ENCODE results near the gene IFNA7.
"Not testable (repeated sequence)": the region's sequence is repeated elsewhere in the genome, so short reads cannot be mapped to it uniquely, and the experiment has no call there.

The IFNA7 gene

DNA sequence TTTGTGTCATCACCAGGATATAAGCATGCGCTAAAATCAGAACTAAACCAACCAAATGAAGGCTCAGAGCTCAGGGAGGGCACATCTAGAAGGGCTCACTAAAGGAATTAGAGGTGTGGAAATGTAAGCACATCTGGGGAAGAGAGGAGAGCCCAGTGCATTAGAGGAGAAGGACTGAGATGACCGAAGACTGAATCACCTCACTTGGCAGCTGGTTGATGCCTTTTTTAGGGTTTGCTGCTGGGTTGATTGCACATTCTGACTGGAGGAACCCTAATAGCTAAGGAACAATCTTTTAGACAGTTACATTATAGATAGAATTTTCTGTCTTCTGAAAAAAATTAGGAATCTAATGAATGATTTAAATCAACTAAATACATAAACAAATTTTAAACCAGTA is 27.3 kb downstream of the IFNA7 start:
- DNase-seq = no peak

DNA sequence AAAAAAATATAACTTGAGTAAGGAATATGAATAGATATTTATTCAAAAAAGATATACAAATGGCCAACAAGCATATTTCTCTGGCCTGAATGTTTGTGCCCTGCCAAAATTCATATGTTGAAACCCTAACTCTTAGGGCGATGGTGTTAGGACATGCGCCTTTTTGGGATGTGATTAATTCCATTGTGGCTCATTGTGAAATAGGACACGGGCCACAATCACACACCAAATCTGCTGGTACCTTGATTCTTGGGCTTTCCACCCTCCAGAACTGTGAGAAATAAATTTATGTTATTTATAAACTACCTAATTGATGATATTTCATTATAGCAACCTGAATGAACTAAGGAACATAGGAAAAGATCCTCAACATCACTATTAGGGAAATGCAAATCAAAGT is 29.8 kb downstream of the IFNA7 start:
- DNase-seq = no peak

DNA sequence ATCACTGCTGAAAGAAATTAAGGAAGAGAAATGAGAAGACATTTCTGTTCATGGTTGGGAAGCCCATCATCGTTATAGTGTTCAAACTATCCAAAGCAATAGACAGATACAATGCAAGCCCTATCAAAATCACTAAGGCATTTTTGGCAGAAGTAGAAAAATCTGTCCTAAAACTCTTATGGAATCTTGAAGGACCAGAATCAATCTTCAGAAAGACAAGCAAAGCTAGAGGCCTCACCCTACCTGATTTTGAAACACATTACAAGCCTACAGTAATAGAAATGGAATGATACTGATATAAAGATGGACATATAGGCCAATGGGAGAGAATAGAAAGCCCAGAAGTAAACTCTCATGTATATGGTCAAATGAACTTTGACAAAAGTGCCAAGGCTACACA is 30.7 kb downstream of the IFNA7 start:
- DNase-seq = no peak

DNA sequence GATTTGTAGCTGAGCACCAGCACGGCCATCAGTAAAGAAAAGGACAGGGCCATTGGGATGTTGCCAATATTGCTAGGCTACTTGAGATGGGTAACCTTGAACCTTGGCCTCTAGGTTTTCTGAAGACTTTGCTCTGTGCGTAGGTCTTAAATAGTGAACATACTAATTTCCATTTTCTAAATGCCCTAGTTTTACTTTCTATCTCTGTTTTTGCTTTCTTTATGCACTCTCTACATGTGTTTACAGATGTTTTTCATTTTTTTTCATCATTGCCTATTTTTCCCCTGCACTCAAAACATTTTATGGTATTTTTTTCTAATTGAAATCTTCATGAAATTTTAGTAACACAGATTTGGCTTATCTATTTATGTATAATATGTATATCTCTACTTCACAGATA is 35.4 kb downstream of the IFNA7 start, which contains the start of gene IFNA21:
Gene IFNA21 (minus strand): TSS at position 101 of the 400 bp plus-strand sequence. CDS start 48 bp downstream, at position 53.
- DNase-seq = not testable (repeated sequence)

DNA sequence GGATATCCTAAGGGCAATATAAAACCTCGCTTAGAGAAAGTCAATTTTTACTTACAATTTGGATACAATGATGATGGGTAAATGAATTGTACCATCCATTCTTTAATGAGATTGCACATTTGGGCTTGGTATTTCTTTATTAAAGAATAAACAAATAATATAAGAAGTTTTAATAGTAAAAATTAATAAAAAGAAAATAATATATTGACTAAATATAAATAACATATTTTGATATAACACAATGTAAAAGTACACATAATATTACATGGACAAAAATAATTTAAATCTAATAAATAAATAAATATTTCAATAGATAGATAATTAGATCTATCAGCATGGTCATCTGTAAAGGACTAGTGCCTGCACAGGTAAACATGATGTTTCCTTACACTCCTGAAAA is 36.5 kb downstream of the IFNA7 start:
- no peak for DNase-seq

DNA sequence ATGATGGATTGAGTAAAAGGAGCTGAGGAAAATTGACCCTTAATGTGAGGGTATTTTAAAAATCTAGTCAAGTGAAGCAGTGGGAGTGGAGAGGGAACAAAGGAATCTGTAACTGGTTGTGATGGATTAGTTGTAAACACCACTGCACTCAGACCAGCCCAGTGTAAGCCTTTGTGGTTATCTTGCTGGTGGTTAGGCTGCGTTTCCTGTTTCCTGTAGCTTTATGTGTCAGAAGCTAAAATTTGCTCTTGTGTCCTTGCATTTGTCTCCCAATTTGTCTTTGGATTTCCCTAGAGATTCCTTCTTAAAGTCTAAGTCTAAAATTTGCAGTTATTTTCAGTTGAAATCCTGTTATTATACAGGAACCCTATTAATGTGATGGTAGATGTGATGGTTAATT is 41.8 kb downstream of the IFNA7 start:
- DNase-seq = no peak

DNA sequence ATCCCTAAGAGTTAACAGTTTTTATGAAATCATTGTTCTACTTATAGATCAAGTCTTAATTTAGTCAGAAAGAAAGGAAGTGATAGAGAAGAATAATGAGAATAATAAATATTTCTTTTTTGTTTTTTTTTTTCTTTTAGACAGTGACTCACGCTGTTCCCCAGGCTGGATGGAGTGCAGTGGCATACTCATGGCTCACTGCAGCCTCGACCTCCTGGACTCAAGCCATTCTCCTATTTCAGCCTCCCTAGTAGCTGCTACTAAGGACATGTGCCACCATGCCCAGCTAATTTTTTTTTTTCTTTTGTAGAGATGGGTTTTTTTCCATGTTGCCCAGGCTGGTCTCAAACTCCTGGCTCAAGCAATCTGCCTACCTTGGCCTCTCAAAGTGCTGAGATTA is 46.5 kb downstream of the IFNA7 start:
- DNase-seq = no peak

DNA sequence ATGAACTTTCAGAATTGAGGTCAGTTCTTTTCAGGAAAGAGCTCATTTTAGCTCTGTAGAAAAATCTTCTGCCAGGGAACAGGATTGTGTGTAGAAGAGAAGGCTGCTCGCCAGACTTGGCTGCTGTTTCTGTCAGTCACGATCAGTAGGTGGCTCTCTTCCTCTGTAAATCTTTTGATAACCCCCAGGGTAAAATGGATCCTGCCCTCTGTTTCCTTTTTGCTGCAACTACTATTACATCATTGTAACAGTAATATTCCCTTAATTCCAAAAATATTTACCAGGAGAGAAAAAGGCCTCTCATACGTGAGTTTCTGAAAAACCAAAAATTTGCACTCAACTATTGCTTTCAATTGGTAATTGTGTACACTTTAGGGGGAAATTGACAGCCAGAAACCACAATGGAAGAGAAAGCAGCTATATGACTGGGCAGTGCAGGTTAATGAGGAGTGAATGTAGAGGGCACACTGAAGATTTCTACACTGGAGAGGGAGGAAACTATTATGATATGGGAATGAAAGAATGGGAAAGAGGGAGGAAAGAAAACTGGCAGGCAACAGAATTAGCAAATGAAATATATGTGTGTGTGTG is 47.9 kb downstream of the IFNA7 start:
- DNase-seq = no peak

DNA sequence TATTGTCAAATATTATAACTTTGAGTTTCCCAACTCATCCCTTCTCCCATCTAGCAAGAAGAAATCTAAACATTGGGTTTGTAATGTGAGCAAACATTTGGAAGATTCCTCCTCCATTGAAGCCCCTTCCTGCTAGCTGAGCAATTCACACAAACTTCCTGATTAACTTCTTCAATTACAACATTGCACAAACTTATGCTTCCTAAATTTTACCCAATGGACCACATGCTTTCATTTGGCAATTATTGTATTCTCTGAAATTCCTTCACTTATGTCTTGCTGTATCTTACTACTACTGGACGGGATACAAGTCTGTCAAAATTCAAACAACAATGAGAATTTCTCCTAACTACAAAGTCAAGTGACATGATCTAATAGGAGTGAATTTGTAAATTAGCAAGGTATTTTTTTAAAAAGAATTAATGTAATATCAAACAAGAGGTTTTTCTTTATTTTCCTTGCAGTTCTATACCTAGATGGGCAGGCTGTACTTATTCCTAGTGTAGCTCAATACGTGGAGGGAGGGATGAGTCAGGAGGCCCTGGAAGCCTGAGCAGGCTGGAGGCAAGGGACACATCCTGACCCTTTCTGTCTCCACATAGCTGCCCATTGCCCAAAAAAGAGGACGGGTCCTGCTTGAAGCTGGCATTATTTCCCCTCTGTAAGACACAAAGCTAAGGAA is 48.5 kb downstream of the IFNA7 start:
- no peak for DNase-seq
